K562 (cell line): ENCODE measurements around the gene FAM83F. TPM values are rescaled to one million over a fixed set of nuclear protein-coding genes. Genes with fewer than 3 reads are reported as not detected.

Experiments
- ATAC-seq: fragments of 200-7000 bp; cut with Tn5 transposase; 3 replicates; pipeline ENCODE4 v1.9.1; 2020; ENCODE audit warnings: moderate library complexity
- BruUV-seq: library from RNA; stranded (reverse); fragments of 400-500 nt; replicated peaks from 2 replicates; lab custom pipeline; 2021; lab: Mats Ljungman, UMichigan
- CTCF ChIA-PET: fragments of 300-600 bp; formaldehyde crosslinking; extraction: SDS; loops from one replicate; lab custom pipeline; 2021; ENCODE audit warnings: low intra/inter-chr PET ratio; lab: Yijun Ruan, JAX
- POLR2A ChIA-PET: fragments of 300-600, 350-650 bp; sonication (Branson Sonifier 250); formaldehyde crosslinking; extraction: SDS; loops from one replicate; lab custom pipeline; 2021; ENCODE audit warnings: antibody characterized with exemption, inconsistent platforms; lab: Yijun Ruan, JAX
- DNase-seq, 4 experiments: peaks; one replicate each; pipeline versions ENCODE4 v3.0.0 to v3.0.0-alpha.2; 2011 to 2018; ENCODE audit warnings: low spot score in 3 of 4, mixed read lengths in 3 of 4; ENCODE audit errors: extremely low read depth in 1 of 4
- FAIRE-seq: peaks from 2 replicates; lab custom pipeline; 2011; peaks lifted over from hg19 to GRCh38; lab: Jason Lieb, UNC
- H2AFZ ChIP-seq: 2 replicates; pipeline ENCODE4 v1.6.0; 2011; ENCODE audit warnings: low read depth, low read length, control low read depth, inconsistent platforms
- H3K27ac ChIP-seq: fragments of 200-600 bp; 3 replicates; pipeline ENCODE4 v1.8.0; 2011; ENCODE audit warnings: low read depth, mild to moderate bottlenecking, control low read depth, inconsistent platforms, low read length, moderate library complexity, mixed read lengths; ENCODE audit errors: extremely low read depth
- H3K27me3 ChIP-seq, 2 experiments: fragments of 300-600 bp in 1 of 2; 2 replicates in 1 of 2; 3 replicates in 1 of 2; pipeline versions ENCODE4 v1.6.0 to v1.8.0; 2011; ENCODE audit warnings: inconsistent platforms in 2 of 2, low read length in 2 of 2, mild to moderate bottlenecking in 1 of 2, mixed read lengths in 1 of 2, moderate library complexity in 1 of 2; ENCODE audit not compliant: control insufficient read depth in 2 of 2, insufficient read depth in 2 of 2
- H3K36me3 ChIP-seq: fragments of 300-600 bp; 3 replicates; pipeline ENCODE4 v1.8.0; 2011; ENCODE audit warnings: mild to moderate bottlenecking, low read length, inconsistent platforms; ENCODE audit not compliant: control insufficient read depth, insufficient read depth
- H3K4me1 ChIP-seq, 2 experiments: fragments of 200-600 bp in 1 of 2; replicated peaks in 1 of 2; 2 replicates in 1 of 2; 3 replicates in 1 of 2; pipeline versions ENCODE4 v1.5.1 to v1.8.0; 2011; ENCODE audit warnings: inconsistent platforms in 2 of 2, low read length in 2 of 2, mild to moderate bottlenecking in 1 of 2, mixed read lengths in 1 of 2, moderate library complexity in 1 of 2; ENCODE audit not compliant: control insufficient read depth in 2 of 2, insufficient read depth in 2 of 2
- H3K4me2 ChIP-seq: 2 replicates; pipeline ENCODE4 v1.6.1; 2011; ENCODE audit warnings: low read length, control low read depth, inconsistent platforms, mixed read lengths; ENCODE audit not compliant: insufficient read depth
- H3K4me3 ChIP-seq: fragments of 200-600 bp; sonication (generic), shearing (Covaris generic); 2 replicates; pipeline ENCODE4 v1.5.1; 2016; ENCODE audit warnings: control low read depth, inconsistent platforms
- H3K79me2 ChIP-seq: fragments of 200-600 bp; 3 replicates; pipeline ENCODE4 v1.8.0; 2011; ENCODE audit warnings: low read length, inconsistent platforms; ENCODE audit not compliant: control insufficient read depth, insufficient read depth
- H3K9ac ChIP-seq, 2 experiments: 2 replicates each; pipeline versions ENCODE4 v1.6.0 to v1.6.1; 2011; ENCODE audit warnings: low read depth in 2 of 2, low read length in 2 of 2, control low read depth in 1 of 2, inconsistent platforms in 1 of 2, mild to moderate bottlenecking in 1 of 2, mixed read lengths in 1 of 2; ENCODE audit not compliant: insufficient read depth in 1 of 2
- H3K9me1 ChIP-seq: one replicate; pipeline ENCODE4 v1.6.0; 2011; ENCODE audit warnings: inconsistent platforms, mild to moderate bottlenecking, low read length, moderate library complexity; ENCODE audit not compliant: control insufficient read depth, insufficient read depth
- H3K9me3 ChIP-seq: replicated peaks from 2 replicates; pipeline ENCODE4 v1.5.1; 2011; ENCODE audit warnings: low read depth, low read length, inconsistent platforms; ENCODE audit not compliant: control insufficient read depth, insufficient read depth
- H4K20me1 ChIP-seq: replicated peaks from 2 replicates; pipeline ENCODE4 v1.6.1; 2011; ENCODE audit warnings: low read length, inconsistent platforms, mixed read lengths; ENCODE audit not compliant: control insufficient read depth, insufficient read depth
- CREB5 ChIP-seq: fragments of 250-450 bp; sonication (Bioruptor Pico); IDR thresholded peaks from 2 replicates; pipeline ENCODE4 v1.5.0; 2020; ENCODE audit warnings: mild to moderate bottlenecking
- FOXK2 ChIP-seq, 2 experiments: fragments of 450-650 bp; IDR thresholded peaks in 1 of 2; conservative IDR thresholded peaks in 1 of 2; 2 replicates each; pipeline ENCODE4 v1.6.1; 2016; ENCODE audit warnings: low read depth in 2 of 2, mild to moderate bottlenecking in 1 of 2
- GABPA ChIP-seq: fragments of 200-800 bp; sonication (Bioruptor generic); conservative IDR thresholded peaks from 2 replicates; pipeline ENCODE4 v1.6.1; 2016; ENCODE audit warnings: low read depth, missing genetic modification characterization, missing compliant biosample characterization
- MCM2 ChIP-seq: fragments of 450-650 bp; IDR thresholded peaks from 2 replicates; pipeline ENCODE4 v1.6.1; 2017; ENCODE audit warnings: low read depth, mild to moderate bottlenecking
- NBN ChIP-seq: fragments of 450-650 bp; IDR thresholded peaks from 2 replicates; pipeline ENCODE4 v1.6.1; 2016; ENCODE audit warnings: low read depth, mild to moderate bottlenecking
- NELFE ChIP-seq: IDR thresholded peaks from 2 replicates; pipeline ENCODE4 v1.6.1; 2011; ENCODE audit warnings: mild to moderate bottlenecking; ENCODE audit not compliant: insufficient read depth, insufficient read length
- PURB ChIP-seq: sonication (generic); formaldehyde crosslinking; IDR thresholded peaks from 2 replicates; pipeline ENCODE4 v1.9.0; 2021; ENCODE audit warnings: low read depth, mild to moderate bottlenecking, missing genetic modification reagents
- TAF9B ChIP-seq: fragments of 450-650 bp; IDR thresholded peaks from 2 replicates; pipeline ENCODE4 v1.6.1; 2018; ENCODE audit warnings: mild to moderate bottlenecking; ENCODE audit not compliant: partially characterized antibody
- THRB ChIP-seq: fragments of 450-650 bp; formaldehyde crosslinking; conservative IDR thresholded peaks from 2 replicates; pipeline ENCODE4 v1.4.0; 2022; ENCODE audit warnings: mild to moderate bottlenecking, missing genetic modification characterization
- WGBS: fragments of 100-300 bp; shearing (Covaris generic); methylation state at CpG from one replicate; pipeline ENCODE4 v1.1.6; 2016; ENCODE audit warnings: low coverage, mixed read lengths; ENCODE audit not compliant: insufficient coverage; ENCODE audit errors: missing lambda C conversion rate; 5-methylcytosine and 5-hydroxymethylcytosine counted together
- in situ Hi-C: fragments of 300-500 bp; cut with MboI; formaldehyde crosslinking; loops from 4 replicates; pipeline ENCODE4 v1.15.0; 2018; ENCODE audit warnings: inconsistent platforms, mixed read lengths
- intact Hi-C: fragments of 100-400 bp; cut with micrococcal nuclease; formaldehyde crosslinking; loops from 2 replicates; pipeline ENCODE4 v1.14.2; 2022
- polyA plus RNA-seq, 8 experiments: library from polyadenylated mRNA; depleted of rRNA in 4 of 8; stranded (reverse) in 5 of 8; unstranded in 3 of 8; fragments of >200 nt; fragmentation: Nextera tagmentation in 2 of 8; fragmentation: Illumina TruSeq in 1 of 8; extraction: Ambion mirVana in 2 of 8; extraction: Trizol in 1 of 8; gene quantifications; 2 replicates each; pipeline versions ENCODE4 v1.2.1 to v1.2.3, GENCODE V29; 2011 to 2014; ENCODE audit warnings: inconsistent platforms in 1 of 8, missing spikeins in 1 of 8
- total RNA-seq, 7 experiments: library from RNA; depleted of rRNA in 6 of 7; stranded (reverse); fragments of >200 nt in 6 of 7; fragmentation: Illumina TruSeq in 2 of 7; extraction: Trizol in 2 of 7; gene quantifications; 2 replicates each; pipeline versions ENCODE4 v1.2.1 to v1.2.3, GENCODE V29; 2011 to 2021; ENCODE audit warnings: low replicate concordance in 1 of 7
- TF ChIP-seq, protein P1 (sequence below), 2 experiments: fragments of 450-650 bp; IDR thresholded peaks; 2 replicates each; pipeline ENCODE4 v1.6.1; 2016
- TF ChIP-seq, protein P2 (sequence below): fragments of 250-450 bp; sonication (Bioruptor Pico); IDR thresholded peaks from 2 replicates; pipeline ENCODE4 v1.8.0; 2021; ENCODE audit warnings: moderate library complexity, mild to moderate bottlenecking, inconsistent platforms
- TF ChIP-seq, protein P3 (sequence below): sonication (generic); formaldehyde crosslinking; IDR thresholded peaks from 2 replicates; pipeline ENCODE4 v1.8.0; 2022; ENCODE audit warnings: mild to moderate bottlenecking, missing genetic modification reagents
- TF ChIP-seq, protein P4 (sequence below): fragments of 450-650 bp; formaldehyde crosslinking; IDR thresholded peaks from 2 replicates; pipeline ENCODE4 v1.4.0; 2020; ENCODE audit warnings: mild to moderate bottlenecking, mixed read lengths

Gene FAM83F
- total and polyA plus RNA-seq, 9 of the 15 experiments (the other 6 are each of a cell fraction or from before 2014, with no cell fraction given), result under 0.01 to 0.13 (median 0.04) TPM; not detected in 1

GRCh38 chr22:39980596-39980995 is 14.2 kb upstream of the FAM83F start (continued):
- TF ChIP-seq, protein P1, sequence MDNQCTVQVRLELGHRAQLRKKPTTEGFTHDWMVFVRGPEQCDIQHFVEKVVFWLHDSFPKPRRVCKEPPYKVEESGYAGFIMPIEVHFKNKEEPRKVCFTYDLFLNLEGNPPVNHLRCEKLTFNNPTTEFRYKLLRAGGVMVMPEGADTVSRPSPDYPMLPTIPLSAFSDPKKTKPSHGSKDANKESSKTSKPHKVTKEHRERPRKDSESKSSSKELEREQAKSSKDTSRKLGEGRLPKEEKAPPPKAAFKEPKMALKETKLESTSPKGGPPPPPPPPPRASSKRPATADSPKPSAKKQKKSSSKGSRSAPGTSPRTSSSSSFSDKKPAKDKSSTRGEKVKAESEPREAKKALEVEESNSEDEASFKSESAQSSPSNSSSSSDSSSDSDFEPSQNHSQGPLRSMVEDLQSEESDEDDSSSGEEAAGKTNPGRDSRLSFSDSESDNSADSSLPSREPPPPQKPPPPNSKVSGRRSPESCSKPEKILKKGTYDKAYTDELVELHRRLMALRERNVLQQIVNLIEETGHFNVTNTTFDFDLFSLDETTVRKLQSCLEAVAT (IDR thresholded peaks at IDR 0.05), result no peak
- TF ChIP-seq THRB (CRISPR knock-in tag), result no peak
- TF ChIP-seq, protein P2, sequence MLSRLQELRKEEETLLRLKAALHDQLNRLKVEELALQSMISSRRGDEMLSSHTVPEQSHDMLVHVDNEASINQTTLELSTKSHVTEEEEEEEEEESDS (CRISPR knock-in tag), result no peak
- no peak for TF ChIP-seq NELFE

- Histone ChIP-seq H2AFZ (no peak overlapping the region), H3K4me1 (peaks cover 2 to 13% of the 10 kb centered on the region in 2 experiments; a peak in 3 of 5 replicates), H3K4me2 (no peak overlapping the region), H4K20me1 (no peaks in the 10 kb centered on the region), H3K27me3 (no peaks in the 10 kb centered on the region), H3K79me2 (no peaks in the 10 kb centered on the region), H3K4me3 (no peak overlapping the region), H3K27ac (no peak overlapping the region), H3K9me3 (no peaks in the 10 kb centered on the region), H3K9me1 (no peaks in the 10 kb centered on the region), H3K9ac (peak overlapping the region in 1 of 2 experiments; percentile 20; a peak in 1 of 4 replicates), H3K36me3 (no peaks in the 10 kb centered on the region)
- no TSS peak for BruUV-seq
- no peak for ATAC-seq
- intact Hi-C loops (no loop called here), in situ Hi-C loops (no loop called here)
- 79% methylated on average over 4 of the region's 4 CpGs for WGBS
- DNase-seq, result no peak
- no peak for FAIRE-seq
- ChIA-PET CTCF (no interaction called here), POLR2A (interaction anchor here (0.7 to 1.7 kb wide), 4 partner anchors 8 to 251 kb away, joined by 3 to 7 read pairs (median 5); no protein-coding TSS in a partner anchor)
- no peak for TF ChIP-seq CREB5 (CRISPR knock-in tag)
- TF ChIP-seq GABPA (tag), result no peak
- TF ChIP-seq, protein P3, sequence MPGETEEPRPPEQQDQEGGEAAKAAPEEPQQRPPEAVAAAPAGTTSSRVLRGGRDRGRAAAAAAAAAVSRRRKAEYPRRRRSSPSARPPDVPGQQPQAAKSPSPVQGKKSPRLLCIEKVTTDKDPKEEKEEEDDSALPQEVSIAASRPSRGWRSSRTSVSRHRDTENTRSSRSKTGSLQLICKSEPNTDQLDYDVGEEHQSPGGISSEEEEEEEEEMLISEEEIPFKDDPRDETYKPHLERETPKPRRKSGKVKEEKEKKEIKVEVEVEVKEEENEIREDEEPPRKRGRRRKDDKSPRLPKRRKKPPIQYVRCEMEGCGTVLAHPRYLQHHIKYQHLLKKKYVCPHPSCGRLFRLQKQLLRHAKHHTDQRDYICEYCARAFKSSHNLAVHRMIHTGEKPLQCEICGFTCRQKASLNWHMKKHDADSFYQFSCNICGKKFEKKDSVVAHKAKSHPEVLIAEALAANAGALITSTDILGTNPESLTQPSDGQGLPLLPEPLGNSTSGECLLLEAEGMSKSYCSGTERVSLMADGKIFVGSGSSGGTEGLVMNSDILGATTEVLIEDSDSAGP (CRISPR knock-in tag), result no peak
- no peak for TF ChIP-seq MCM2
- TF ChIP-seq, protein P4, sequence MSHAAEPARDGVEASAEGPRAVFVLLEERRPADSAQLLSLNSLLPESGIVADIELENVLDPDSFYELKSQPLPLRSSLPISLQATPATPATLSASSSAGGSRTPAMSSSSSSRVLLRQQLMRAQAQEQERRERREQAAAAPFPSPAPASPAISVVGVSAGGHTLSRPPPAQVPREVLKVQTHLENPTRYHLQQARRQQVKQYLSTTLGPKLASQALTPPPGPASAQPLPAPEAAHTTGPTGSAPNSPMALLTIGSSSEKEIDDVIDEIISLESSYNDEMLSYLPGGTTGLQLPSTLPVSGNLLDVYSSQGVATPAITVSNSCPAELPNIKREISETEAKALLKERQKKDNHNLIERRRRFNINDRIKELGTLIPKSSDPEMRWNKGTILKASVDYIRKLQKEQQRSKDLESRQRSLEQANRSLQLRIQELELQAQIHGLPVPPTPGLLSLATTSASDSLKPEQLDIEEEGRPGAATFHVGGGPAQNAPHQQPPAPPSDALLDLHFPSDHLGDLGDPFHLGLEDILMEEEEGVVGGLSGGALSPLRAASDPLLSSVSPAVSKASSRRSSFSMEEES (CRISPR knock-in tag), result no peak
- TF ChIP-seq NBN, result no peak
- TF ChIP-seq TAF9B, result no peak
- TF ChIP-seq PURB (CRISPR knock-in tag), result no peak
- no peak for TF ChIP-seq FOXK2 (conservative IDR thresholded peaks at IDR 0.05 in 1 of 2, IDR thresholded peaks at IDR 0.05 in 1 of 2; ENCODE audit: low read depth in 2 of 2)
Measured at GRCh38 chr22:39983346-39983745, 11.4 kb upstream of the FAM83F start.
